Femur (tissue), 1 donor: ENCODE measurements around the gene SEPTIN5.
"Not testable (repeated sequence)": the region's sequence is repeated elsewhere in the genome, so short reads cannot be mapped to it uniquely, and the experiment has no call there.

Experiments
- DNase-seq: peaks from one replicate; pipeline ENCODE4 v3.0.0-alpha.2; 2017

SEPTIN5 gene

DNA sequence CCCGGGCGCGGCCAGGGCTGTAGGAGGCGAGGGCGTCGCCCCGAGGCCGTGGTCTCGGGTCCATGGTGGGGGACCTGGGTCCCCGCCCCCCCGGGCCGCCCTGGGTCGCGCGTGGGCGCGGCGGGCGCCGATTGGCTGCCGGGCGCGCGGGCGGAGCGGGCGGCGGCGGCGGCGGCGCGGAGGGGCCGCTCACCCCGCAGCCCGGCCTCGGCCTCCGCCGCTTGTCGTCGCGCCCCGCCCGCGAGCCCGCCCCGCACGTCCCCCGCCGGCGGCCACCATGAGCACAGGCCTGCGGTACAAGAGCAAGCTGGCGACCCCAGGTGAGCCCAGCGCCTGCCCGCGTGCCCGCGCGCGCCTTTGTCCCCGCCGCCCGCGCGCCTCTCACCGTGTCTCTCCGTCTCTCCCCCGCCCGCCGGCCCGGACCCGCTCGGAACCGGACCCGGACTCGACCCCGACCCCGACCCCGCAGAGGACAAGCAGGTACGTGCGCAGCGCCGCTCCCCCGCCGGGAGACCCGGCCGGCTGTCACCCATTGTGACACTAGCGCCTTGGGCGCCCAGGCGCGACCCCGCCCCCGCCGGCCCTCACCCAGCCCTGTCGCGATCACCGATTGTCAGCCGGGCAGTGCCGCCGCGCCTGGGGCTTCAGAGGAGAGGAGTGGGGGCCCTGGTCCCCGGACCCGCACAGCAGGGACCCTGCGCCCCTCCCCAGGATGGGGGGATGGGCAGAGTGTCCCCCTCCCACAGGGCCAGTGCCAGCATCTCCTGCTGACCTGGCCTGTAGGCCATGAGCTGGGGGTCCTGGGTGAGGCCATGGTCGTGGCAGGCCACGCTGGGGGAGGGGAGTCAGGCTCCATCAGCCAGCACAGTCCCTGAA lies at the start of gene SEPTIN5:
SEPTIN5 (plus strand) TSS at position 192 of the 876 bp plus-strand sequence; CDS start at position 278, 86 bp downstream.
- no peak for DNase-seq

DNA sequence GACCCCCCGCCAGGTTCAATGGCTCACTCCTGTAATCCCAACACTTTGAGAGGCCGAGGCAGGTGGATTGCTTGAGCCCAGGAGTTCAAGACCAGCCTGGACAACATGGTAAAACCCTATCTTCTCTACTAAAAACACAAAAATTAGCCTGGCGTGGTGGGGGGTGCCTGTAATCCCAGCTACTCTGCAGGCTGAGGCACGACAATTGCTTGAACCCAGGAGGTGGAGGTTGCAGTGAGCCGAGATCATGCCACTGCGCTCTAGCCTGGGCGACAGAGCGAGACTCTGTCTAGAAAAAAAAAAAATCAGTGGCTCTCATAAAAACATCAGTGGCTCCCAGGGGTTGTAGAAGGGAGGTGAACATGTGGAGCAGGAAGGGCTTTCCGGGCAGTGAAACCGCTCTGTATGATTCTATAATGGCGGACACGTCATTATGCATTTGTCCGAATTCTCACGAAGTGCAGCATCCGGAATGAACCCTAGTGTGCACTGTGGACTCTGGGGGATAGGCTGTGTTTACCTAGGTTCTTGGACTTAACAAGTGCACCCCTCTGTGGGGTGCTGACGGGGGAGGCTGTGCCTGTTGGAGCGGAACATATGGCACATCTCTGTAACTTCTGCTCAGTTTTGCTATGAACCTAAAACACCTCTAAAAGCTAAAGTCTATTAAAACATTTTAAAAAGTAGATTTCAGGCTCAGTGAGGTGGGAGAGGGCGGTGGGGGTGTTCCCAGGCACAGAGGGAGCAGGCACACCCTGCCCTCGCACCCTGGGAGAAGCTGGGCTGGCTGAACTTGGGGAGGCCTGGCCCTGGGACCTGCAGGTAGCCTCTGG lies 49.1 kb upstream of the SEPTIN5 start:
- no peak for DNase-seq

DNA sequence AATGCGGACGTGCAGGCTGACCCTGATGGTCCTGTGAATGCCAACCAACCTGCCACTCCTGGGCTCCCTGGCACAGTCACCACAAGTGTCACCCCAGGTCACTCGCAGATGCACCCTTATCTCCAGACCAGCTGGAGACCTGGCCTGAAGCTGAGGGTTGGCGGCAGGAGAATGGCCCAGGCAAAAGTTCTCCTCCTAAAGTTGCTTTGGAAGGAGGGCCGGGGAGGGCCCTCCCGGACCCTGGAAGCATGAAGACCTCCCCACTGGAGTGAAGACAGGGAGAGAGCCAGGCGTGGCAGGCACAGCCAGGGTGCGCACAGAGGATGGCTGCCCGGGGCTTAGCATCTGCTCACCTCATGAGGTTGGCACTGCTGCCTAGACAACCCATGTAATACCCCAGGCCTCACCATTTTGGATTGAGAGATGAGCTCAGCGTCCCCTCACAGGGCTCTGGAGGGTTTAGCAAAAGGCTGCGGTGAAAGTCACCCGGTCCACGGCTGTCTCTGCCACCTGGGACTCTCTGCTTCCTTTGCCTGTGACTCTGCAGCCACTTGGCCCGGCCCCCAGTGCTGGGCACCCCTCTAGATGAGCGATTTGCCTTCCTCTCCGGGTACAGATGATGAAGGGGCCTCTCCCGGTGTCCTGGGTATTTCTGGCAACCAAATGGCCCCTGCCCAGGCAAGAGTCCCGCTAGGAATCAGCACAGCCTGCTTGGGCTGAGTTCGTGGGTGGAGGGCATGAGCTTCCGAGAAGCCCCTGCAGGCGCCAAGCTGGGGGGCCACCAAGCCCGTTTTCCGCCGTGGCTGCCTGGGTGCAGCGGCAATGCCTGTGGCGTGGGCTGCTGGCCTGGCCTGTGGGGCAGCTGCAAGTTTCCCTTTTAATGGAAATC lies 48.3 kb upstream of the SEPTIN5 start:
- DNase-seq, result no peak

DNA sequence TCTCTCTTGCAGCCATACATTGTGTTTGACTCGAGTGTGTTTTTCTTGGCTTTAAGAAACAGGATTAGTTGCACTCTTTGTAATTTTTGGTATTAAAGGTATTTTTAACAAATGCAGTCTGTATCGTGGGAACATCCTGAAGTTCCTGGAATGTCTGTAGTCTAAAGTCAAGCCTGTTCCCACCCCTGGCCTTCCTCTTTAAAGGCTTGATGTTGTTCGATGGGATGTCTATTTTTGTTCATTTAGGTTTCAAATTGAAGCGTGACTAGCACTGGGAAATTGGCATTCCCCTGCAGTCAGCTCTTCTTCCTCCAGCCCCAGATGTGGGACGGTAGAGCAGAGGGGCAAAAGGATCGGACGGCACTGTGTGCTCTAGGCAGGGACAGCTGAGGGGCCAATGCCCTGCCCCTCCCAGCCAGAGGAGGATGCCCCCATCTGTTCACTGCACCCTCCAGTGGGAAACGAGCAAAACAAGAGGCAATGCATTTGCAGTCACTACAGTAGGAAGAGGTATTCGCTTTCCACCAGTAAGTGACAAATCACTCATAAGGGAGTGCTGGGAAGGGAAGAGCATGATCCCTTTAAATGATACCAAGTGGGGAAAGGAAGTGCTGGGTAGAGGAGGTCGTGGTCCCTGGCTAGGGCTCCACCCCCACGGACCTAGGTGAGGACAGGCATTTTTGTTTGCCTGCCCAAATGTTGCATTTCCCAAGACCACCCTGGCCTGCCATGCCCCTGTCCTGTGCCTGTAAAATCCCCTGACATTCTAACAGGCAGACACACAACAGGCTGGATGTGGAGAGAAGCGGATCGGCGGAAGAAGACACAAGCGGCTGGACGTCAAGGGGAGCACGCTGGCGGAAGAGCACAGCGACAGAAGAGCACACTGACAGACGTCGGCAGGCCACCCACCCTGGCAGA lies 47.4 kb upstream of the SEPTIN5 start:
- no peak for DNase-seq

DNA sequence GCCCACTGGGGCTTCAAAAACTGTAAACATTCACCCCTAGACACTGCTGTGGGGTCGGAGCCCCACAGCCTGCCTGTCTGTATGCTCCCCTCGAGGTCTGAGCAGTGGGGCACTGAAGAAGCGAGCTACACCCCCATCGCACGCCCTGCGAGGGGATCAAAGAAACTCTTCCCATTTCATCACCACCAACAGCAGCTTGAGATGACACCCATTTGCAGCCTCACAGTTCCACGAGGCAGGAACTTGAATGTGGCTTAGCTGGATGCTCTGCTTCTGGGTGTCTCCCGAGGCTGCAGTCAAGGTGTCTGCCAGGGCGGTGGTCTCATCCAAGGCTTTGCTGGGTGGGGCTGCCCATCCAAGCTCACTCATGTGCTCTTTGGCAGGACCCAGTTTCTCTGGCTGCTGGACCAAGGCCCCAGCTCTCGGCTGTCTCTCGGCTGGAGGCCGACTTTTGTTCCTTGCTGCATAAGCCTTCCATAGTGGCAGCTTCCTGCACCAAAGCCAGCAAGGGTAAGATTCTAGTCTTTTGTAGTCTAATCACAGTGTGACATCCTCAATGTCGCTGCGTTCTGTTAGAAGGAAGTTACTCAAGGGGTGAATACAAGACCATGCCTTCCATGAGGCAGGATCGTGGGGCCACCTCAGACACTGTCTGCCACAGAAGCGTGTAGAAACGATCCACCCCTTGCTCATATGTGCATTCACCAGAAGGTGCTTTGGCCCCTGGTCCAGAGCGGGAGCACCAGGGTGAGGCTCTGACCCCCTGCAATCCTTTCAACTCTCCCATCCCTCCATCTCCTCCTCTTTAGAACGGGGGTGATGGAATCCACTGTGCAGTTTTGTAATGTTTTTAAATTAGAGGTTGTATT lies 46.2 kb upstream of the SEPTIN5 start:
- DNase-seq, result no peak

DNA sequence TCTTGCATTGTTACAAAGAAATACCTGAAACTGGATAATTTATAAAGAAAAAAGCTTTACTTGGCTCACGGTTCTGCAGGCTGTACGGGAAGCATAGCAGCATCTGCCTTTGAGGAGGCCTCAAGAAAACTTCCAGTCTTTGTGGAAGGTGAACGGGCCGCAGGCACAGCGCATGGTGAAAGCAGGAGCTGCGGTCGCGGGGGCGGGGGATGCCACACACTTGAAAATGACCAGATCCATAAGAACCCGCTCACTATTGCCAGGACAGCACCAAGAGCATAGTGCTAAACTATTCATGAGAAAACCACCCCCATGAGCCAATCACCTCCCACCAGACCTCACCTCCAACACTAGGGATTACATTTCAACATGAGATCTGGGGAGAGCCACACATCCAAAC lies 45.6 kb upstream of the SEPTIN5 start:
- no peak for DNase-seq

DNA sequence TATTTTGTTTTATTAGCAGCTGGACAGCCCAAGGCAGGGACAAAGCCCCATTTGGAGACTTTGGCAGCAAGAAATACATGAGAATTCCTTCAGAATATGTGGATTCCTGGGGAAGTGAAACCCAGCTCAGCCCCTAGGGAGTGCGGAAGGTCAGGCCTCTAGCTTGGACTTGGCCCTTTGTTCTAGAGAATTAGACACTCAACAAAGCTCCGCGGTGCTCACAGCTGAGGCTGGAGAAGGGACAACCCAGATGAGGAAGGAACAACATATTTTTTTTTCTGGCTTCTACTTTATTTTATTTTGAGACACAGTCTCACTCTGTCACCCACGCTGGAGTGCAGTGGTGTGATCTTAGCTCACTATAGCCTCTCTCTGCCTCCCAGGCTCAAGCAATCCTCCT lies 44.7 kb upstream of the SEPTIN5 start:
- no peak for DNase-seq

DNA sequence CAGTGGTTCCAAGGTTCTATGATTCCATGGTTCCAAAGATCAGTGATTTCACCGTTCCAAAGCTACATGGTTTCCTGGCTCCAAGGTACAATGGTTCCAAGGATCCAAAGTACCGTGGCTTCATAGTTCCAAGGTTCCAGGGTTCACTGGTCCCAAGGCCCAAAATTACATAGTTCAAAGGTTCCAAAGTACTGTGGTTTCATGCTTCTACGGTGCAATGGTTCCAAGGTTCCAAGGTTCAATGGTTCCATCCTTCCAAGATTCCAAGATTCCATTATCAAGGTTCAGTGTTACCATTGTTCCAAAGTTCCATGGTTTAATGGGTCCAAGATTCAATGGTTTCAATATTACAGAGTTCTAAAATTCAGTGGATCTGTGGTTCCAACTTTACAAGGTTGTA lies 43.0 kb upstream of the SEPTIN5 start:
- no peak for DNase-seq

DNA sequence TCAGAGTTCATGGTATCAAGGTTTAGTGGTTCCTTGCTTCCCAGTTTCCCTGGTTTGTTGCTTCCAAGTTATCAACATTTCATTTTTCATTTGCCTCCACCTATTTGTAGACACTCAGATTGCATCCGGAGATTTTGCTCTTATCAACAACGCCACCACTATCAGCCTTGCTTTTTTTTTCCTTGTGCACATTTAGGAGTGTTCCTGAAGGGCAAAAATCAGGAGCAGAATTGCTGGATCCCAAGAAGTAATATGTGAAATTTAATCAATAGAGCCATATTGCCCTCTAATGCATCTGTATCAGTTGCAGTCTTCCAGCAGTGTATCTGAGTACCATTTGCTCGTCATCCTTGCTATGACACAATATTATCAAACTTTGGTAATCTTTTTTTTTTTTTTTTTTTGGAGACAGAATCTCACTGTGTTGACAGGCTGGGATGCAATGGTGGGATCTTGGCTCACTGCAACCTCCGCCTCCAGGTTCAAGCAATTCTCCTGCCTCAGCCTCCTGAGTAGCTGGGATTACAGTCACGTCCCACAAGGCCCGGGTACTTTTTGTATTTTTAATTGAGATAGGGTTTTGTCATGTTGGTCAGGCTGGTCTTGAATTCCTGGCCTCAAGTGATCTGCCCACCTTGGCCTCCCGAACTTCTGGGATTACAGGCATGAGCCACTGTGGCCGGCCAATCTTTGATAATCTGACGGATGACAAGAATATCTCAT lies 42.1 kb upstream of the SEPTIN5 start:
- DNase-seq, result no peak

DNA sequence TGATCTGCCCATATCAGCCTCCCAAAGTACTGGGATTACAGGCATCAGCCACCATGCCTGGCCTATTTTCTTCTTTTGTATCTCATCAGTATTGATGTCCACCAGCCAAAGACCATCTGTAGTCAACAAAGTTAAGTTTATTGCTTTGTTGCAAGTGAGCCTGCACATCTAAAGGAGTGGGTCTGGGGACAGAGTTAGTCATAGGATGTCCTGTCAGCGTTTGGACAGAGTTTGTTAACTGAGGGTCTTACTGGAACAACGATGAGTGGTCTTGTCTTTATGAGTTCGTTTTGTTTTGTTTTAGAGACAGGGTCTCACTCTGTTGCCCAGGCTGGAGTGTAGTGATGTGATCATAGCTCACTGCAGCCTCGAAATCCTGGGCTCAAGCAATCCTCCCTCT lies 40.6 kb upstream of the SEPTIN5 start:
- no peak for DNase-seq

DNA sequence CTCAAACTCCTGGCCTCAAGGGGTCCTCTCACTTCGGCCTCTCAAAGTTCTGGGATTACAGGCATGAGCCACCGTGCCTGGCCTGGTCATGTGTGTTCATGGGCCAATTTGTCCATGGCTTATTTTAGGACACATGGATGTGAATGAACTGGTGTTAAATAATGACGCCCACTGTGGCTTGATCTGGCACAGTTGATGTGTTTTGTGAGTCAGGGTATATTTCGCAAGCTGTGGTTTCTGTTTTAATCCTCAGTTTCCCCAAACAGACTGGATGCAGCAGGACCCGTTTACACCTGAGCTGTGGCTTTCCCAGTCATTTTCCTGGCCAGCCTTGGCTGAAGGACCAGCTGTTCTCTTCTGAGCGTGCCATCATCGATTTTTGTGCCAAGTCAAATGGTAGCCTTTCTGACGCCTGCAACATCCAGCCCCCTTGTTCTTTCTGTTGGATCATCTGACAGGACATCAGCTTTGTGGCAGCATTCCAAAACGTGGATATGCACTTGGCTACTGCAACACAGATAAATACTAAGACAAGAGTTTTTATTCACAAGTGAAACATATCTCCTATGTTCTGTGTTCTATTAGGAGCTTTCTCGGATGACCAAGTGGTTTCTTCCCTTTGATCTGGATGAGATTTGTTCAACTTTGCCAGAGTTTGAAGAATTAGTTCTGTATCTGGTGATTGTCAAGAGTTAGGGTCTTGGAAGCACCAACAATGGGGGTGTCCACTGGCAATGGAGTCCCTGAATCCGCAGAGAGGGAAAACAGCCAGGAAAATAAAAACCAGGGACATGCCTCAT lies 40.0 kb upstream of the SEPTIN5 start:
- DNase-seq, result no peak

DNA sequence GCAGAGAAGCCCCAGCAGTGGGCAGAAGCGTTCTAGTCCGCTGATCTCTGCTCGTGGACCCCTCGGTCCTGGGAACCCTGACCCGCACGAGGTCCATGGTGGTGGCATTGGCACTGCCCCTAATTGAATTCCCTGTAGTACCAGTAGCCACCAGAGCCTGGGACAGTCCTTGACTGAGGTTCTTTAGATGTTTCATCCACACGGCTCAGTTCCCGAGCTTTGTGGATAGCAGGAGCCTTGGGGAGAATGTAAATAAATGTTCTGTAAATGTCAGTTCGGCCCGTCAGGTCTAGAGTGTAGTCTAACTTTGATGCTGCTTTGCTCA lies 39.4 kb upstream of the SEPTIN5 start:
- no peak for DNase-seq

DNA sequence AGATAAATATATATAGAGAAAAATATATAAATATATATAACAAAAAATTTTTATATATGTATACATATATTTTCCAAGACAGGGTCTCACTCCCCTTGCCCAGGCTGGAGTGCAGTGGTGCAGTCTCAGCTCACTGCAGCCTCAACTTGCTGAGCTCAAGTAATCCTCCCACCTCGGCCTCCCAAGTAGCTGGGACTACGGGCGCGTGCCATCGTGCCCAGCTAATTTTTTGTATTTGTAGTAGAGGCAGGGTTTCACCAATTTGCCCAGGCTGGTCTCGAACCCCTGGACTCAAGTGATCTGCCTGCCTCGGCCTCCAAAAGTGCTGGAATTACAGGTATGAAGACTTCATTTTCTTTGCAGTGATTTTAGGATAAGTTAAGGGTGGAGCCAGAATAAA lies 38.9 kb upstream of the SEPTIN5 start:
- DNase-seq, result no peak

DNA sequence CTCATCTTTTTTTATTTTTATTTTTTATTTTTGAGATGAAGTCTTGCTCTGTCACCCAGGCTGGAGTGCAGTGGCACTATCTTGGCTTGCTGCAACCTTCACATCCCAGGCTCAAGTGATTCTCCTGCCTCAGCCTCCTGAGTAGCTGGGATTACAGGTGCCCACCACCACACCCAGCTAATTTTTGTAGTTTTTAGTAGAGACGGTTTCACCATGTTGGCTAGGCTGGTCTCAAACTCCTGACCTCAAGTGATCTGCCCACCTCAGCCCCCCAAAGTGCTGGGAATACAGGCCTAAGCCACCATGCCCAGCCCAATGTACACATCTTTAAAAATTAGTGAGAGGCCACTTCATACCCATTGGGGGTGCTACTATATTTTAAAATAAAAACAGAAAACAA lies 37.9 kb upstream of the SEPTIN5 start:
- DNase-seq, result not testable (repeated sequence)

DNA sequence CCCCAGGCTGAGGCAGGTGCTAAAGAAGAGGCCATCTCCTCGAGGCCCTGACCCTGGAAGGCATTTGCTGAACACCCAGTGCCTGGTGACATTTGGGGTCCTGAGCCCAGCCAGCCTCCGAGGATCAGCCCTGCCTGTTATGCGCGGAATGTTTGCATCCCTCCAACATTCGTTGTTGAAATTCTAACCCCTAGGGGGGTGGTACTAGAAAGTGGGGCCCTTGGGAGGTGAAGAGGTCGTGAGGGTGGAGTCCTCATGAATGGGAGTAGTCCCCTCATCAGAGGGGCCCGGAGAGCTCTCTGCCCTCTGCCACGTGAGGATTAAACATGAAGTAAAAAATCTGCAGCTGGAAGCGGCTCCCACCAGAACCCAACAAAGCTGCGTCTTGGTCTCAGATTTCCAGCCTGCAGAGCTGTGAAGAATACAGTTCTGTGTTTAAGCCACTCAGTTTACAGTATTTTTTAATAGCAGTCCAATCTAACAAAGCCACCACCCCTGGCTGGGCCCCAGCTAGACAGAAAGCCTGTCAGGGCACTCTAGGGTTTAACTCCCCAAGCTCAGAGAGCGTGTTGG lies 35.3 kb upstream of the SEPTIN5 start:
- DNase-seq, result no peak

DNA sequence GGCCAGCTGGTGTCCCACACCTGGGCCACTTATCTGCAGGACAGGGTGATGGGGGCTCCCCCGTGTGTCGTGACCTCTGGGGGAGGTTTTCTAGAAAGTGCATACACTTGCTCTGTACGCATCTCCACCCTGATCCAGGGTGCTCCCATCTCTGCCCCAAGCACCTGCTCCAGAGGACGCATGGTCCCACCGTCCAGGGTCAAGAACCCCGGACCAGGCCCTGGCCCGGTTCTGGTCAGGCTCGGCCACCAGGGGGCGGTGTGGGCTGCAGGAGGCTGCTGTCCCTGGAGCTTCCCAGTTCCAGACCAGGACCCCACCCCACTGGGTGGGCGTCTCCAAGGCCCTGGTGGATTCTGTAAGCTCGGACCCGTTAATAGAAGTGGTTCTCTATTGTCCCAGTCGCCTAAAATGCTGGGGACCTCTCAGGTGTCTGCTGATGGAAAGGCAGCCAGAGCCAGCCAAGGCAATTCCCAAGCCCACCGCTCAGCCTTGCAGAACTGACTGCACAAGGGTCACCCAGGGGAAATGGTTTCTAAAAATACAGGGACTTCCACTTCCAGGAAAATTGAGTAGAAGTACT lies 34.7 kb upstream of the SEPTIN5 start:
- DNase-seq, result peak; percentile 60

DNA sequence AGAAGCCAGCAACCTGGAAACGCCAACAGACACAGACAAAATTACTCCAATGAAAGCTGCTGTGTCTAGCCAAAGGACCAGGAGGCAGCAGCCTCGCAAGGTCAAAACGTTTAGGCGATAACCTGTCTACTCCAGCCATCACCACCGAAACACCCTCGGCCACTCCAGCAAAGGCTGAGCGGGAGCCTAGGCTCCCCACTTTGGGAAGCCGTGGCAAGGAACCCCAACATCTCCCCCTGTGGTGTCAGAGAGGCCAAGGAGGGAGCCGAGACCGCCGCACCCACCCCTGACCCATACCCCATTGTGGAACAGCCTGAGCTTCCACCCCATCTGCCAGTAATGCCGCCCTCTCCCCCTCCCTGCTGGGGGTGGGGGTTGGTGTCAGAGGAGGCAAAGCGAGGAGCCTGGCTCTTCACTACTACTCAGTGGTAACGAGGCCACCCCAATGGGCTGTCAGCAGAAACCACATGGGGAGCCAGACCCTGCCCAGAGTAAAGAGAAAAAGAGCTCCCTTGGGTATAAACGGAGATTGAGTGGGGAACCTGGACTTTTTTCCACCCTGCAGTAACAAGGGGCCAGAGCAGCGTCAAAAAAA lies 33.9 kb upstream of the SEPTIN5 start:
- no peak for DNase-seq
